Lower lobe of right lung (tissue), 2 donors: ENCODE measurements around the gene MPP4. TPM values are rescaled to one million over a fixed set of nuclear protein-coding genes. Genes with fewer than 3 reads are reported as not detected.

Experiments
- ATAC-seq, 2 donors: fragments of 200-7000 bp; cut with Tn5 transposase; one replicate each; pipeline ENCODE4 v1.9.1; 2020 to 2022; ENCODE audit warnings: mild to moderate bottlenecking in 2 of 2, moderate library complexity in 2 of 2
- DNase-seq: peaks from one replicate; pipeline ENCODE4 v3.0.0-alpha.2; 2020
- H3K27ac ChIP-seq: fragments of 200-600 bp; one replicate; pipeline ENCODE4 v1.8.0; 2022
- H3K27me3 ChIP-seq: fragments of 200-600 bp; one replicate; pipeline ENCODE4 v1.8.0; 2022; ENCODE audit warnings: low read depth
- H3K36me3 ChIP-seq: fragments of 200-600 bp; one replicate; pipeline ENCODE4 v1.8.0; 2022; ENCODE audit warnings: mild to moderate bottlenecking
- H3K4me1 ChIP-seq: fragments of 200-600 bp; one replicate; pipeline ENCODE4 v1.8.0; 2022
- H3K4me3 ChIP-seq: fragments of 200-600 bp; one replicate; pipeline ENCODE4 v1.8.0; 2022; ENCODE audit warnings: mild to moderate bottlenecking
- H3K9me3 ChIP-seq: fragments of 200-600 bp; one replicate; pipeline ENCODE4 v1.8.0; 2022
- CTCF ChIP-seq: fragments of 200-600 bp; IDR thresholded peaks from one replicate; pipeline ENCODE4 v1.8.0; 2022; ENCODE audit warnings: antibody characterized with exemption, mild to moderate bottlenecking
- intact Hi-C: fragments of 100-400 bp; cut with DNase I; formaldehyde crosslinking; loops from one replicate; pipeline ENCODE4 v1.11.0; 2022
- total RNA-seq: library from RNA; stranded (reverse); fragmentation: NEBNext Ultra II Directional; extraction: Animal tissue kit (Norgen Biotek cat#: 25700); gene quantifications from one replicate; pipeline ENCODE4 v1.2.1, GENCODE V29; 2021
- donor health status: DM: no; HTN: yes; CAD: no; lungs with severe emphysema.

MPP4 gene
- total RNA-seq, 1 donor from 2014 or later: 0.30 TPM

- DNase-seq: no peak
- intact Hi-C loops: no loop called here
- no peak overlapping the region for H3K27ac ChIP-seq
- peaks cover 93% of the 10 kb centered on the region for H3K36me3 ChIP-seq
- H3K9me3 ChIP-seq: no peaks in the 10 kb centered on the region
- no peak overlapping the region for H3K4me3 ChIP-seq
- no peaks in the 10 kb centered on the region for H3K27me3 ChIP-seq
- H3K4me1 ChIP-seq: no peaks in the 10 kb centered on the region
- TF ChIP-seq CTCF: no peak
- ATAC-seq: no peak
Measured at GRCh38 chr2:201707753-201708152, 9.3 kb upstream of the MPP4 start.

- Histone ChIP-seq H3K36me3 (peaks cover 96% of the 10 kb centered on the region), H3K4me3 (no peak overlapping the region), H3K4me1 (no peaks in the 10 kb centered on the region), H3K27ac (no peak overlapping the region), H3K9me3 (no peaks in the 10 kb centered on the region), H3K27me3 (no peaks in the 10 kb centered on the region)
- intact Hi-C loops: no loop called here
- TF ChIP-seq CTCF: no peak
- ATAC-seq: no peak
- DNase-seq: no peak
Measured at GRCh38 chr2:201707142-201707541, 8.7 kb upstream of the MPP4 start.

GRCh38 chr2:201704536-201704935 lies 6.1 kb upstream of the MPP4 start:
- intact Hi-C loops: no loop called here
- no peak for DNase-seq
- Histone ChIP-seq H3K36me3 (peaks cover 90% of the 10 kb centered on the region), H3K9me3 (no peaks in the 10 kb centered on the region), H3K27ac (no peak overlapping the region), H3K4me1 (no peaks in the 10 kb centered on the region), H3K27me3 (no peaks in the 10 kb centered on the region), H3K4me3 (no peak overlapping the region)
- no peak for ATAC-seq
- no peak for TF ChIP-seq CTCF

- intact Hi-C loops: no loop called here
- Histone ChIP-seq H3K4me1 (peaks cover 10% of the 10 kb centered on the region), H3K4me3 (no peak overlapping the region), H3K27me3 (no peaks in the 10 kb centered on the region), H3K36me3 (peaks cover 63% of the 10 kb centered on the region), H3K9me3 (no peaks in the 10 kb centered on the region), H3K27ac (no peak overlapping the region)
- TF ChIP-seq CTCF: no peak
- DNase-seq (no peak), ATAC-seq (no peak)
Measured at GRCh38 chr2:201701646-201702045, 3.2 kb upstream of the MPP4 start.

- H3K27me3 ChIP-seq: no peaks in the 10 kb centered on the region
- H3K27ac ChIP-seq: no peak overlapping the region
- no peak for DNase-seq
- intact Hi-C loops: no loop called here
- no peak for TF ChIP-seq CTCF
- peaks cover 40% of the 10 kb centered on the region for H3K36me3 ChIP-seq
- ATAC-seq: no peak
- H3K4me3 ChIP-seq: no peak overlapping the region
- H3K9me3 ChIP-seq: no peaks in the 10 kb centered on the region
- peaks cover 10% of the 10 kb centered on the region for H3K4me1 ChIP-seq
Measured at GRCh38 chr2:201699416-201699815, 972 bp upstream of the MPP4 start.

- Histone ChIP-seq H3K27me3 (no peaks in the 10 kb centered on the region), H3K27ac (no peak overlapping the region), H3K4me1 (peaks cover 10% of the 10 kb centered on the region), H3K36me3 (peaks cover 25% of the 10 kb centered on the region), H3K4me3 (no peak overlapping the region), H3K9me3 (no peaks in the 10 kb centered on the region)
- intact Hi-C loops: no loop called here
- no peak for ATAC-seq
- TF ChIP-seq CTCF: no peak
- DNase-seq: no peak
Measured at GRCh38 chr2:201697899-201698298, 545 bp downstream of the MPP4 start.
